Muscle of leg (tissue), 11 donors: ENCODE data around the gene ENPP1. TPM values are rescaled to one million over a fixed set of nuclear protein-coding genes. Genes with fewer than 3 reads are reported as not detected.
A peak's percentile ranks its signal among the peaks of the same experiment; 100 is the strongest.

Source experiments
- DNase-seq: peaks from one replicate; pipeline ENCODE4 v3.0.0; 2013
- H3K27ac ChIP-seq: one replicate; pipeline ENCODE4 v1.5.1; 2013; ENCODE audit warnings: mild to moderate bottlenecking, low read length, control low read depth
- H3K27me3 ChIP-seq: one replicate; pipeline ENCODE4 v1.6.1; 2013; ENCODE audit warnings: low read length; ENCODE audit not compliant: control insufficient read depth, insufficient read depth
- H3K36me3 ChIP-seq: one replicate; pipeline ENCODE4 v1.6.1; 2013; ENCODE audit warnings: low read length; ENCODE audit not compliant: control insufficient read depth, insufficient read depth
- H3K4me1 ChIP-seq: one replicate; pipeline ENCODE4 v1.6.1; 2013; ENCODE audit warnings: low read length; ENCODE audit not compliant: control insufficient read depth, insufficient read depth
- H3K4me3 ChIP-seq: one replicate; pipeline ENCODE4 v1.5.1; 2013; ENCODE audit warnings: low read length, control low read depth
- H3K9me3 ChIP-seq: replicated peaks from 2 replicates; pipeline ENCODE4 v1.6.1; 2013; ENCODE audit warnings: low read depth, low read length; ENCODE audit not compliant: control insufficient read depth
- WGBS: methylation state at CpG from one replicate; pipeline ENCODE4 v1.1.5; 2013; ENCODE audit warnings: missing lambda C conversion rate; ENCODE audit not compliant: insufficient coverage; 5-methylcytosine and 5-hydroxymethylcytosine counted together
- polyA plus RNA-seq, 8 donors: library from polyadenylated mRNA; unstranded; fragments of 120-200 nt; gene quantifications; one replicate each; pipeline versions ENCODE4 v1.2.1 to v1.2.3, GENCODE V29; 2013; ENCODE audit warnings: inconsistent platforms in 1 of 8, low replicate concordance in 1 of 8; ENCODE audit not compliant: insufficient read length in 8 of 8, insufficient read depth in 1 of 8
- total RNA-seq: library from RNA; stranded (reverse); fragments of 120-200 nt; gene quantifications from one replicate; pipeline ENCODE4 v1.2.4, GENCODE V29; 2013

Gene ENPP1
- total and polyA plus RNA-seq, 9 donors = 7.9 to 16.1 (median 9.3) TPM

DNA sequence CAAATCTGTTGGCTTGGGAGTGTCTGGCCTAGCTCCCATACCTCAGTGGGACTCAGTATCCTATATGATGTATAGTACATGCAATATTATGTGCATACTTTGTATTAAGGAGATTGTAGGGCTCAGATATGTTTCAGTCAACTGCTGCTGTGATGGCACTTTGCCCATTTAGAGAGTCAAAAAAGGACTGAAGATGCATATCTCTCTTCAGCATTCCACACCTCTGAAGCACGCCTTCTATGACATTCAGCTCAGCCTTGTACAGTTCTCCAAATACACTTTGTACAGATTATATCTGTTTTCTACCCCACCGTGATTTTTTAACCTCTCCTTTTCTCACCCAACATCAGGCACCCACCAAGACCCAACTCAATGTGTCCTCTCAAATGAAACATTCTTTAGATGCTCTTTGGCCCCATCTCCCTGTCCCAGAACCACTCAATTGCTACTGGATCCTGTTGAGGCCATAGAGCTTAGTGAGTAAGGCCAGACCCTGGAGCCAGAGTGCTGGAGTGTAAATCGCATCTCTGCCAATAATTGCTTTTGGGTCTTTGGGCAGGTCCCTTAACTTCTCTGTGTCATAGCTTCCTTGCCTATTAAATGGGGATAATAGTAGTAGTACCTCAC lies 15.6 kb downstream of the ENPP1 start:
- 97% methylated on average over 3 of the region's 3 CpGs for WGBS

DNA sequence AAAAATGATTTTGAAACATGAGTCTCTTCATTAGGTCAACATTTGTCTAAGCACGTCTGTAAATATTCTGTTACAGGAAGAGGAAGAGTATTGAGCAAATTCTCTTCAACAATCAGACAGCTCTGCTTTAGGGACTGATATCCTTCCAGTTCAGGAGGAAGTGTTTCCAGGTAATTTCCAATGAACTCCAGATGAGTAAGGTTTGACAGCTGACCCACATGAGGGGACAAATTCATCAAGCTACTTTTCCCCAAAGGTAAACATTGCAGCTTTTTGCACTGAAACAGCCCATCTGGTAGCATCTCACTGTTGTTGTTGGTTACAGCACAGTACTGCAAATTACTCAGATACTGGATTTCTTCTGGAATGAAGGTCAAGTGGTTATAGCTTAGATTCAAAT lies 18.1 kb downstream of the ENPP1 start:
- no peak for DNase-seq
- no peak overlapping the region for H3K27ac ChIP-seq
- H3K9me3 ChIP-seq = no peaks in the 10 kb centered on the region
- H3K36me3 ChIP-seq = no peaks in the 10 kb centered on the region
- H3K4me1 ChIP-seq = no peaks in the 10 kb centered on the region
- no peaks in the 10 kb centered on the region for H3K27me3 ChIP-seq
- WGBS = no CpG with 5 or more reads among the region's 1 CpG
- H3K4me3 ChIP-seq = no peak overlapping the region

More for the DNA sequence above, 15.6 kb downstream of the ENPP1 start:
- H3K27ac ChIP-seq = no peak overlapping the region
- no peak overlapping the region for H3K4me3 ChIP-seq
- H3K27me3 ChIP-seq = no peaks in the 10 kb centered on the region
- H3K36me3 ChIP-seq = no peaks in the 10 kb centered on the region
- no peak for DNase-seq
- no peaks in the 10 kb centered on the region for H3K9me3 ChIP-seq
- peaks cover 7% of the 10 kb centered on the region for H3K4me1 ChIP-seq

DNA sequence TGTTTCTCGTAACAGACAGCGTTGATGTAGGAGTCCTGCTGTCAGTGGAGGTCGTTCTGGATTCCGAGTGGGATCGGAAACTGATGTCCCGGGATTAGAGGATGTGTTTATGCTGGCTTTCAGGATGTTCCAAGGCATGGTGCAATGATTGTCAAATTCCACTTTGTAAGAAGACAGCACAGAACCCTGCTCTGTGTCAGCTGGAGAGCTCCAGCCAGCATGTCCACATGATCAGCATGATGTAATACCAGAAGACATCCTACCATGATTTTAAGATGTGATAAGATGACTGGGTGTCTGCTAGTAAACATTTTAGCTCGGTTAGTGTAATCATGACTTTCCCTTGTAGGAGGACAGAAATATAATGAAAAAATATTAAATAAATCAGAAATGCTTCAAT lies 20.3 kb downstream of the ENPP1 start:
- Histone ChIP-seq H3K9me3 (no peaks in the 10 kb centered on the region), H3K27ac (no peak overlapping the region), H3K36me3 (no peaks in the 10 kb centered on the region), H3K4me3 (no peak overlapping the region), H3K27me3 (no peaks in the 10 kb centered on the region), H3K4me1 (no peaks in the 10 kb centered on the region)
- WGBS = 99% methylated on average over 6 of the region's 7 CpGs
- DNase-seq = no peak

DNA sequence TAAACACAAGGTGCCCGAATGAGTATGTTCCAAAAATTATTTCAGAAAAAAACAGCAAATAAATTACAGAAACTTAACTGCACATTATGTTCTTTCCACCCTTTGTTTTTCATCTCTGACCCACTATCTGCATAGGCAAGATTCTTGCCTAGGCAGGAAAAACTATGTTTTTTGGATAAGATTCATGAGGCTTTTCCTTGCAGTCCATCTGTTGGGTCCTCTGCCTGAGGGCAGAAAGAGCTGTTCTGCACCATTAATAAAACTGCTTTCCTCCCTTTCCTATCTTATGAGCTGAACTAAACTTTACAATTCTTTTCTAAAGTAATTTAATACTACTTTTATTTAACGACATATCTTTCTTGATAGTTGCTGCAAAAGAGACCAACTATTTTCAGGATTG lies 21.1 kb downstream of the ENPP1 start:
- WGBS = no CpG with 5 or more reads among the region's 2 CpGs
- Histone ChIP-seq H3K27me3 (no peaks in the 10 kb centered on the region), H3K36me3 (no peaks in the 10 kb centered on the region), H3K27ac (no peak overlapping the region), H3K4me1 (no peaks in the 10 kb centered on the region), H3K9me3 (no peaks in the 10 kb centered on the region), H3K4me3 (no peak overlapping the region)
- DNase-seq = no peak

DNA sequence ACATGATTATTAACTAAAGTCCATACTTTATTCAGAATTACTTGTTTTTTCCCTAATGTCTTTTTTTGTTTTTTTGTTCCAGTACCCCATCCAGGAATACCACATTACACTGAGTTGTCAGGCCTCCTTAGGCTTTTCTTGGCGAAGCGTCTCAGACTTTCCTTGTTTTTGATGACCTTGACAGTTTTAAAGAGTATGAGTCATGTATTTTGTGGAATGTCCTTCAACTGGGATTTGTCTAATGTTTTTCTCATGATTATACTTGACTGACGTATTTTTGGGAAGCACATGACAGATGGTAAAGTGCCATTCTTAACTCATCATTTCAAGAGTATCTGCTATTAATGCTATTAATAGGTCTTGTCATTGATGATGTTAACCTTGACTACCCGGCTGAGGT lies 23.6 kb downstream of the ENPP1 start:
- Histone ChIP-seq H3K9me3 (no peaks in the 10 kb centered on the region), H3K27ac (no peak overlapping the region), H3K27me3 (no peaks in the 10 kb centered on the region), H3K4me3 (no peak overlapping the region), H3K36me3 (no peaks in the 10 kb centered on the region), H3K4me1 (no peaks in the 10 kb centered on the region)
- no CpG with 5 or more reads among the region's 4 CpGs for WGBS
- peak; percentile 36 for DNase-seq

DNA sequence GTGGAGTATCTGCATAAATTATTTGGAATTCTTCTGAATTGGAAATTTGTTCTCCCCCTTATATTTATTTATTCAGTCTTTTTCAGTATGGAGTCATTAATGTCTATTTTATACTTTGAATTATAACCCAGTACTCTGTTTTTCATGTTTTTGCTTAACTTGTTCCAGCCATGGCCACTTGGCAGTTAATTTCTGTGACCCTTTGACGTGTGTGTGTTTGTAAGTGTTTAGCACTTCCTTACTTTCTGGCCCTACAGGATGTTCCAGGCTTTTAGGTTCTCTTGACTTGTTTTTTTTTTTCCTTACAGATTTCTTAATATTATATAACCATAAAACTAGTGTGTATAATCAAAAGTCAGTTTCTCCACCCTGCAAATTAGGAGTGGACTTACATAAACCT lies 24.1 kb downstream of the ENPP1 start:
- H3K27me3 ChIP-seq = no peaks in the 10 kb centered on the region
- no peak overlapping the region for H3K27ac ChIP-seq
- H3K4me1 ChIP-seq = no peaks in the 10 kb centered on the region
- no peak for DNase-seq
- H3K36me3 ChIP-seq = no peaks in the 10 kb centered on the region
- WGBS = no CpG with 5 or more reads among the region's 1 CpG
- no peaks in the 10 kb centered on the region for H3K9me3 ChIP-seq
- H3K4me3 ChIP-seq = no peak overlapping the region

DNA sequence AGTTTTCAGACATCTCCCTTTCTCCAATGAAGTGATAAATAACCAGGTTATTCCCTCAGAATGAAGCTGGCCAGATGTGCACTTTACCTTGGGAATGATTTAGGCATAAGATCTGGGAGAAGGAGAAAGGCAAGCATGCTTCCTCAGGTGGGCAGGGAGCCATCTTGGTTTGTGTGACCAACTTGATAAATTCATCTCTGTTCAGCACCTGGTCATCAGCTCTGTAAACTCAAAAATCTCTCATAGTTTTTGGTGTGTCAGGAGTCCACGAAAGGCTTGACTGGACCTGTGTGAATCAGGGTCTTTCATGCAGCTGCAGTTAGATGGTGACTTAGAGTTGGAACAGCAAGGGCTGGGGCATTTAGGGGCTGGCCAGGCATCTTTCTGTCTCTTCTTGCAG lies 24.5 kb downstream of the ENPP1 start:
- DNase-seq = no peak
- H3K27me3 ChIP-seq = no peaks in the 10 kb centered on the region
- no peaks in the 10 kb centered on the region for H3K9me3 ChIP-seq
- no peaks in the 10 kb centered on the region for H3K4me1 ChIP-seq
- no peak overlapping the region for H3K4me3 ChIP-seq
- WGBS = 100% methylated on average over 1 of the region's 1 CpG
- no peak overlapping the region for H3K27ac ChIP-seq
- no peaks in the 10 kb centered on the region for H3K36me3 ChIP-seq

DNA sequence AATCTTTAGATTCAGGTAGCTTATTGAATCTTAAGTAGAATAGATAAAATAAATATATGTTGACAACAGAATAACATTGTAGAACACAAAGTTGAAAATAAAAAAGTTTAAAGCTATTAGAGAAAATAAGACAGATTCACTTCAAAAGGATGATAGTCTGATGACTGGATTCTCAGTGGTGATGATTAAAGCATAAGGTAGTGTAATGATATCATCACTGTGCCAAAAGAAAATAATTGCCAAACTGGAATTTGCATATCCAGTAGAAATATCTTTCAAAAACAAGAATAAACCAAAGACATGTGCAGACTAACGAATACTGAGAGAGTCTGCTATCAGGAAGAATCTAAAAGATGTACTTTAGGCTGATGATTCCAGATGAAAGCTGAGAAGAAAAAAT lies 30.2 kb downstream of the ENPP1 start:
- WGBS = no CpG with 5 or more reads among the region's 1 CpG
- peaks cover 2% of the 10 kb centered on the region for H3K4me1 ChIP-seq
- H3K27ac ChIP-seq = no peak overlapping the region
- H3K4me3 ChIP-seq = no peak overlapping the region
- H3K27me3 ChIP-seq = no peaks in the 10 kb centered on the region
- DNase-seq = no peak
- H3K9me3 ChIP-seq = no peaks in the 10 kb centered on the region
- H3K36me3 ChIP-seq = no peaks in the 10 kb centered on the region

DNA sequence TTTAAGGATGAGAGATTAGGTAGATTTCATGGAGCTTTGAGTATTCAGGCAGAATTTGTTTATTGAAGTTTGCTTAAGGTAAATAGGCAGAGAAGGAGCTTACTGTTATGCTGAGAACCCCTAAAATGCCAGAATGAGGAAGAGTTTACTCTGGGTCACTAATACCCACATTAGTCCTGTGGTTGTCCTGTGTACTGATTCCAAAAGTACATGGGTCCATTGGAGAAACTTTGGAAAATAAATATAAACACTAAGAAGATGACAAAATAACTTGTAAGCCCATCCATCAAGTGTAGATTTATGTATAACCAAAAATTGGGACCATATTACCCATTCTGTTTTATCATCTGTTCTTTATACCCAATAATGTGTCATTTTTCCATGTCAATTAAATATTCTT lies 31.6 kb downstream of the ENPP1 start:
- no peaks in the 10 kb centered on the region for H3K27me3 ChIP-seq

DNA sequence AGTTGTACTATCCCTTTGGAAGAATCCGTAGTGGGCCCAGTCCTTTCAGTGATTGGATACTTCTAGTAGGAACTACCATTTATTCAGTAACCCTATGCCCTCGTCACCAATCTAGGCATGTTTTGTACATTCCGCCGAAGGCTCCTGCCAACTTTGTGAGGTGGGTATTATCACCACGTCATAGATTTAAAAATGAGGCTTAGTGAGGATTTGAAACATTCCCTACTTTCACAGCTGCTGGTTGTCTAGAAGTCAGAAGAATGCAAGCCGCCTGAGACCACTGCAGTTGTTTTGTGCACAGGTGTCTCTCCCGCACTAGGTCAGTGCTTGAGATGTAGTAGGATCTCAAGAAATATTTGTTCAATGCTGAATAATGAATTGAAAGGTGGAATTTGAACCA lies 32.6 kb downstream of the ENPP1 start:
- 80% methylated on average over 1 of the region's 7 CpGs for WGBS
- DNase-seq = peak; percentile 28
- H3K36me3 ChIP-seq = no peaks in the 10 kb centered on the region
- H3K4me1 ChIP-seq = peaks cover 2% of the 10 kb centered on the region
- H3K9me3 ChIP-seq = no peaks in the 10 kb centered on the region
- H3K4me3 ChIP-seq = no peak overlapping the region
- no peaks in the 10 kb centered on the region for H3K27me3 ChIP-seq
- H3K27ac ChIP-seq = no peak overlapping the region

More for the DNA sequence above, 31.6 kb downstream of the ENPP1 start:
- Histone ChIP-seq H3K36me3 (no peaks in the 10 kb centered on the region), H3K4me1 (peaks cover 2% of the 10 kb centered on the region), H3K4me3 (no peak overlapping the region), H3K9me3 (no peaks in the 10 kb centered on the region), H3K27ac (no peak overlapping the region)
- no peak for DNase-seq
